ENCODE data around the gene ANKRD33B. TPM values are rescaled to one million over a fixed set of nuclear protein-coding genes. Genes with fewer than 3 reads are reported as not detected.
"Not testable (repeated sequence)": the region's sequence is repeated elsewhere in the genome, so short reads cannot be mapped to it uniquely, and the experiment has no call there.

The ANKRD33B gene
- total RNA-seq, 1 donor from 2014 or later = 0.84 TPM

DNA sequence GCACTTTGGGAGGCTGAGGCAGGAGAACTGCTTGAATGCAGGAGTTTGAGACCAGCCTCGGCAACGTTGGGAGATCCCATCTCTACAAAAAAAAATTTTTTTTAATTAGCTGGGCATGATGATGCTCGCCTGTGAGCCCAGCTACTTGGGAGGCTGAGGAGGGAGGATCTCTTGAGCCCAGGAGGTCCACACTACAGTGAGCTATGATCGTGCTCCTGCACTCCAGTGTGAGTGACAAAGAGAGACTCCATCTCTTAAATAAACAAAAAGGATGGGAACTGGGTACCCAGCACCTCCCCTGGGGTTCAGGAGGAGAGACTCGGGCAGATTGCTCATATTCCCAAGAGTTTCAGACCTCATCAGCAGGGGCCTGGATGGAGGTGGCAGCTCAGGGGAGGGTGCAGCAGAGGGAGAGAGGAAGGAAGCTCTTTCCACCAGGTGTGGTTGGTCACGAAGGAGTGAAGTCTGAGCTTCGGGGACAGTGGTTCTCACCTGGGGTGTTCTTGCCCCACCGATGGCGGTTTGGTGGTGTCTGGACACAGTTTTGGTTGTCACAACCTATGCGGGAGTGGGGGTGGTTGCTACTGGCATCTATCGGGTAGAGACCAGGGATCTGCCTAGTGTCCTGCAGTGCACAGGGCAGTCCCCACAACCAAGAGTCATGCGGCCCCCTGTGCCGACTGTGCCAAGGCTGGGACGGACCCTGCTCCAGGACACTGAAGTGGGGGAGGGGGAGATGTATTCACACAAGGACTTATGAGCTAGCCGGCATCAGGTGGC is 72.7 kb downstream of the ANKRD33B start:
- peaks cover 50% of the 10 kb centered on the region for H3K27me3 Mint-ChIP-seq (ENCODE audit: low read depth)
- H3K4me3 Mint-ChIP-seq = no peak overlapping the region
- DNase-seq (ENCODE audit: low read depth, low spot score) = no peak
- TF ChIP-seq, protein P1, sequence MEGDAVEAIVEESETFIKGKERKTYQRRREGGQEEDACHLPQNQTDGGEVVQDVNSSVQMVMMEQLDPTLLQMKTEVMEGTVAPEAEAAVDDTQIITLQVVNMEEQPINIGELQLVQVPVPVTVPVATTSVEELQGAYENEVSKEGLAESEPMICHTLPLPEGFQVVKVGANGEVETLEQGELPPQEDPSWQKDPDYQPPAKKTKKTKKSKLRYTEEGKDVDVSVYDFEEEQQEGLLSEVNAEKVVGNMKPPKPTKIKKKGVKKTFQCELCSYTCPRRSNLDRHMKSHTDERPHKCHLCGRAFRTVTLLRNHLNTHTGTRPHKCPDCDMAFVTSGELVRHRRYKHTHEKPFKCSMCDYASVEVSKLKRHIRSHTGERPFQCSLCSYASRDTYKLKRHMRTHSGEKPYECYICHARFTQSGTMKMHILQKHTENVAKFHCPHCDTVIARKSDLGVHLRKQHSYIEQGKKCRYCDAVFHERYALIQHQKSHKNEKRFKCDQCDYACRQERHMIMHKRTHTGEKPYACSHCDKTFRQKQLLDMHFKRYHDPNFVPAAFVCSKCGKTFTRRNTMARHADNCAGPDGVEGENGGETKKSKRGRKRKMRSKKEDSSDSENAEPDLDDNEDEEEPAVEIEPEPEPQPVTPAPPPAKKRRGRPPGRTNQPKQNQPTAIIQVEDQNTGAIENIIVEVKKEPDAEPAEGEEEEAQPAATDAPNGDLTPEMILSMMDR (conservative IDR thresholded peaks at IDR 0.05) = no peak
- peaks cover 13% of the 10 kb centered on the region for H3K4me1 Mint-ChIP-seq
- H3K27ac Mint-ChIP-seq (ENCODE audit: unreplicated experiment) = no peak overlapping the region
- H3K9me3 Mint-ChIP-seq = peaks cover 3% of the 10 kb centered on the region
- H3K36me3 Mint-ChIP-seq (ENCODE audit: low read depth) = peaks cover 10% of the 10 kb centered on the region

DNA sequence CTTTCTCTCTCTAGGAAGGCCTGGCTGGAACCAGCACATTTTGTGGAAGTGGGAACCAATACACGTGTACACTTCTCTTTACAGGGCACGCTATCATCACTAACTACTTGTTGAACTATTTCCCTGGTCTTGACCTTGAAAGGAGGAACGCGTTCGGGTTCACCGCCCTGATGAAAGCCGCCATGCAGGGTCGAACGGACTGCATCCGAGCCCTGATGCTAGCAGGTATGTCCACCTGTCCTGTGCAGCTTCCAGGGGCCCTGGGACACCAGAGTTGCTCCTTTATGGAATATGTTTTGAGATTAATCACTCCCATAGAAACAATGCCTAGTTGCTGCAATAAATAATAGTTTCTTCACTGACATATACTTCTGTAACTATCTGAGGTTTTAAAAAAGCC is 74.1 kb downstream of the ANKRD33B start:
- Mint-ChIP-seq H3K9me3 (peaks cover 3% of the 10 kb centered on the region), H3K4me3 (no peak overlapping the region), H3K4me1 (peaks cover 13% of the 10 kb centered on the region), H3K27me3 (ENCODE audit: low read depth) (peaks cover 60% of the 10 kb centered on the region), H3K27ac (ENCODE audit: unreplicated experiment) (no peak overlapping the region), H3K36me3 (ENCODE audit: low read depth) (peaks cover 10% of the 10 kb centered on the region)
- DNase-seq (ENCODE audit: low read depth, low spot score) = no peak
- TF ChIP-seq, protein P1 (conservative IDR thresholded peaks at IDR 0.05) = no peak

DNA sequence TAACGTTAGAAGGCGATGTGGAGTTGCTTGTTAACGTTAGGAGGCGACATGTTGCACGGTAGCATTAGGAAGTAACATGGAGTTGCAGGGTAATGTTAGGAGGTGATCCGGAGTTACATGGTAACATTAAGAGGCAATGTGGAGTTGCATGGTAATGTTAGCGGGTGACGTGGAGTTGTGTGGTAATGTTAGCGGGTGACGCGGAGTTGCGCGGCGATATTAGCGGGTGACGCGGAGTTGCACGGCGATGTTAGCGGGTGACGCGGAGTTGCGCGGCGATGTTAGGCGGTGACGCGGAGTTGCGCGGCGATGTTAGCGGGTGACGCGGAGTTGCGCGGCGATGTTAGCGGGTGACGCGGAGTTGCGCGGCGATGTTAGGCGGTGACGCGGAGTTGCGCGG is 74.9 kb downstream of the ANKRD33B start:
- H3K4me3 Mint-ChIP-seq; H3K4me1 Mint-ChIP-seq; H3K27ac Mint-ChIP-seq (ENCODE audit: unreplicated experiment); H3K9me3 Mint-ChIP-seq; DNase-seq (ENCODE audit: low read depth, low spot score); H3K36me3 Mint-ChIP-seq (ENCODE audit: low read depth): not testable (repeated sequence)
- H3K27me3 Mint-ChIP-seq (ENCODE audit: low read depth) = peaks cover 60% of the 10 kb centered on the region

DNA sequence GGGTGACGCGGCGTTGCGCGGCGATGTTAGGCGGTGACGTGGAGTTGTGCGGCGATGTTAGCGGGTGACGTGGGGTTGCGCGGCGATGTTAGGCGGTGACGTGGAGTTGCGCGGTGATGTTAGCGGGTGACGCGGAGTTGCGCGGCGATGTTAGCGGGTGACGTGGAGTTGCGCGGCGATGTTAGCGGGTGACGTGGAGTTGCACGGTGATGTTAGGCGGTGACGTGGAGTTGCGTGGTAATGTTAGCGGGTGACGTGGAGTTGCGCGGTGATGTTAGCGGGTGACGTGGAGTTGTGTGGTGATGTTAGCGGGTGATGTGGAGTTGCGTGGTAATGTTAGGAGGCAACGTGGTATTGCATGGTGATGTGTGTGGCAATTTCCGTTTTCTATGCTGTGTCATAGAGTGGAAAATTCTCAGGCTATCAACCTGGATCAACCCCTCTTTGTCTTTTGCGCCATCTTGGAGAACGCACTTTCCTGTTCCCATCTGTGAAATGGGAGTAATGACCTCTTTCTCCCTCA is 76.0 kb downstream of the ANKRD33B start:
- TF ChIP-seq, protein P1 (conservative IDR thresholded peaks at IDR 0.05) = no peak
- H3K4me1 Mint-ChIP-seq = peaks cover 5% of the 10 kb centered on the region
- peaks cover 10% of the 10 kb centered on the region for H3K36me3 Mint-ChIP-seq (ENCODE audit: low read depth)
- no peak for DNase-seq (ENCODE audit: low read depth, low spot score)
- no peak overlapping the region for H3K27ac Mint-ChIP-seq (ENCODE audit: unreplicated experiment)
- peaks cover 3% of the 10 kb centered on the region for H3K9me3 Mint-ChIP-seq
- peaks cover 62% of the 10 kb centered on the region for H3K27me3 Mint-ChIP-seq (ENCODE audit: low read depth)
- H3K4me3 Mint-ChIP-seq = no peak overlapping the region

DNA sequence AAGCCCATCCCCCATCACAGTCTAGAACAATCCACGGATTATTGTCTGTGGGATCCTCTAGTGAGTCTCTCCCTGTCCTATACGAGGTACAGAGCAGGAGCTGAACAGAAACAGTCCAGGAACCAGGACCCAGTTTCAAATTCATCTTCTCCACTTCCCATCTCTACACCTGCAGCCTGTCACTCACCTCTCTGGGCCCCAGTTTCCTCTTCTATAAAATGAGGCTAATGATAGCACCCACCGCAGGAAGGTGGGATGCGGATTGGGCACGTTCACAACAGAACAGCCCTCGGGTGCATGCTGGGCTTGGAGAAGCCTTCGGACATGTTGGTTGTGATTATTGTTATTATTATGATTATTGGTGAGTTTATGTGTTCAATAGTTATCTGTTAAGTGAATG is 78.5 kb downstream of the ANKRD33B start:
- TF ChIP-seq, protein P1 (conservative IDR thresholded peaks at IDR 0.05) = no peak
- peaks cover 37% of the 10 kb centered on the region for H3K27me3 Mint-ChIP-seq (ENCODE audit: low read depth)
- no peak overlapping the region for H3K4me3 Mint-ChIP-seq
- no peak overlapping the region for H3K27ac Mint-ChIP-seq (ENCODE audit: unreplicated experiment)
- H3K36me3 Mint-ChIP-seq (ENCODE audit: low read depth) = peaks cover 10% of the 10 kb centered on the region
- peaks cover 5% of the 10 kb centered on the region for H3K4me1 Mint-ChIP-seq
- peaks cover 3% of the 10 kb centered on the region for H3K9me3 Mint-ChIP-seq
- DNase-seq (ENCODE audit: low read depth, low spot score) = no peak

DNA sequence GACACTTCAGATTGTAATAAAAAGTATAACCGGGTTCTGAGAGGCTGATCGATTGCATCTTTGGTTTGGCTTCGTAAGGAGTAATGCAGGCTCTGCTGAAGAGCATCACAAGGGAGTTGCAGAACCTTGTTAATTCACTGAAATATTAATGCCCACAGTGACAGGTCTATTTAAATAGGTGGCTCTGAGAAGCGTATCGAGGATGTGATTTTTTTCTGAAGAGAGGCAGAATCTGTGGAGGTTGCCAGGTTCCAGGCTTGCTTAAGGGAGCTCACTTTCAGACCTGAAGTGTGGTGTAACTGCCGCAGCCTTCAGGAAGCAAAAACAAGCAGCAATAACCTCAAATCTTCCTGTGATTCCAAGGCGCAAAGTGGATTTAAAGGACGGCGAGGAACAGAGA is 80.3 kb downstream of the ANKRD33B start:
- Mint-ChIP-seq H3K9me3 (no peaks in the 10 kb centered on the region), H3K27me3 (ENCODE audit: low read depth) (peaks cover 24% of the 10 kb centered on the region), H3K4me3 (no peak overlapping the region), H3K4me1 (no peaks in the 10 kb centered on the region), H3K27ac (ENCODE audit: unreplicated experiment) (no peak overlapping the region), H3K36me3 (ENCODE audit: low read depth) (peaks cover 5% of the 10 kb centered on the region)
- DNase-seq (ENCODE audit: low read depth, low spot score) = no peak
- TF ChIP-seq, protein P1 (conservative IDR thresholded peaks at IDR 0.05) = no peak

All from neural crest cell (in vitro differentiated cells).